NCI-H345 (cell line): ENCODE data around the gene DTD1.

Source experiments
- DNase-seq: peaks from one replicate; lab custom pipeline; 2025; lab: John Stamatoyannopoulos, UW

DTD1 gene

GRCh38 chr20:18795366-18795765 is 207.5 kb downstream of the DTD1 start:
- DNase-seq, result no peak

GRCh38 chr20:18796282-18796833 is 208.5 kb downstream of the DTD1 start:
- DNase-seq, result no peak

DNA sequence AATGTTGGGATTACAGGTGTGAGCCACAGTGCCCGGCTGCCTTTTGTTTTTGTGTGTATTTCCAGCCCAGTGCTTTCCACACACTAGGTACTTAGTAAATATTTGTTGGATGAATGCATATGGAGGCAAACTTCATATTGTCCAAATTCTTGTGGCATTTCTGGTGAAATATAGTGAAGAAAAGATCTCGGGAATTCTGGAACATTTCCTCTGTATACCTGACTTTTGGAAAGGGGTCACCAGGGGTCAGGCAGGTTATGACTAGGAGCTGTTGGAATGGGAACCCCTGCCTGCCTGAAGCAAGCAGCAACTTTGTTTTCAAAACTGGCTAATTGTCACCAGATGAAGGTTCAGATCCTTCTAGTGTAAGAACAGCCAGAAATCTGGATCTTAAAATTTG is 213.7 kb downstream of the DTD1 start:
- DNase-seq, result no peak

DNA sequence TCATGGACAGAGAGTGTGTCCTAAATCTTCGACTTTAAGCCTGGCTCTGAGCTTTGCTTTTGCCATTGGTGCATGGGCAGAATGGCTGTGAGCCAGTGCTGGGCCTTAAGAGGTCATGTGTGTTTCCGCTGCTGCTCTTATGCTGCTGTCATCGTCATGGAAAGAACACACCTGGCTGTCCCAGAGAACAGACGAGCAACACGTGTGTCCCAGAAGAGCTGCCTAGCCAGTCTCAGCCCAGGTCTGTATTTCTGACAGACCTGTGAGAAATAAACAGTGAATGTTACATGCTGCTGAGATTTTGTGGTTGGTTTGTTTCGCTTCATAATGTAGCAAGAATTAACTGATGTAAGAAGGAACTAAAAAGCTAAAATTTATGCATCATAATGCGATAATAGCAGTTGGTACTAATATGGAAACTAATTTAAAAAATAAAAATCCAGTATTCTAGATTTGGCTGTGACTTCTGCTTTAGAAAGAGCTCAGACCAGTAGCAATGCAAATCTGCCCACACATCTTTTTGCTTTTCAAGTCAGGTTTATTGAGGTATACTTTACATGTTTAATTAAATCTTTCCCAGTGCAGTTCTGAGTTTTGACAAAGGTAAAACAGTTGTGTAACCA is 214.3 kb downstream of the DTD1 start:
- DNase-seq, result no peak

DNA sequence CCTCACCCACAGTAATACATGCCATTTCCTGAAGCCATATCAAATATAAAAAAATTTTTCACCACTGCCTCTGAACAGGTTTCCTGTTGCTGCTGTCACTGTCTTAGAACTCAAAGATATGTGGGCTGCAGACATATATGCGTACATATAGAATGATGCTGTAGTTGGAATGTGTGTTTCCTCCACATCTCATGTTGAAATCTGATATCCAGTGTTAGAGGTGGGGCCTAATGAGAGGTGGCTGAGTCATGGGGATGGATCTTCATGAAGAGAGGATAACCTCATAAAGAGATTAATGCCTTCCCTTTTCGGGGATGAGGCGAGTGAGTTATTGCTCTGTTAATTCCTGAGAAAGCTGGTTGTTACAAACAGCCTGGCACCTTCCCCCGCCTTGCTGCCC is 218.0 kb downstream of the DTD1 start:
- DNase-seq, result no peak

- no peak for DNase-seq
Measured at GRCh38 chr20:18808712-18809111, 220.9 kb downstream of the DTD1 start.

DNA sequence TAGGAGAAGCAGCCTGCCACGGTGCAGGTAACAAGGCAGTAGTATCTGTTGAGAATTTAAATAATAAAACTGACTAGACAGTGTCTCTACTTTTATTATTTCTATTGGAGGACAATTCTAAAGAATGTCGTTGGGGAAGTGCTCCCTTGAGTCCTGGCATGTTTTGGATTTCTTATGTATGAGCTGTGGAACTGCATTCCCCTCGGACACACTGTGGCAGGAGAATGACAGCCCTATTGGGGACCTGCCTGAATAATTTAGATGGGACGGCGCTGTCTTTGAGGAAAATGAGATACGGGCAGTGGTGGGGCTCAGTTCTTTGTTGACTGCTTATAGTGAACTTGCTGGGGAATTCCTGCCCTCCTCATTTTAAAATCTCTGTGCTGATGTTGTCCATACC is 223.3 kb downstream of the DTD1 start:
- DNase-seq, result no peak

GRCh38 chr20:18811904-18812303 is 224.1 kb downstream of the DTD1 start:
- no peak for DNase-seq

GRCh38 chr20:18813483-18813882 is 225.6 kb downstream of the DTD1 start, which contains the start of gene SCP2D1:
SCP2D1 (plus strand) TSS chr20:18813783; CDS start chr20:18813816, 33 bp downstream.
- DNase-seq, result no peak

- DNase-seq, result no peak
Measured at GRCh38 chr20:18815194-18815942, 227.5 kb downstream of the DTD1 start.
